ENCODE measurements around the gene GSTM1.

DNA sequence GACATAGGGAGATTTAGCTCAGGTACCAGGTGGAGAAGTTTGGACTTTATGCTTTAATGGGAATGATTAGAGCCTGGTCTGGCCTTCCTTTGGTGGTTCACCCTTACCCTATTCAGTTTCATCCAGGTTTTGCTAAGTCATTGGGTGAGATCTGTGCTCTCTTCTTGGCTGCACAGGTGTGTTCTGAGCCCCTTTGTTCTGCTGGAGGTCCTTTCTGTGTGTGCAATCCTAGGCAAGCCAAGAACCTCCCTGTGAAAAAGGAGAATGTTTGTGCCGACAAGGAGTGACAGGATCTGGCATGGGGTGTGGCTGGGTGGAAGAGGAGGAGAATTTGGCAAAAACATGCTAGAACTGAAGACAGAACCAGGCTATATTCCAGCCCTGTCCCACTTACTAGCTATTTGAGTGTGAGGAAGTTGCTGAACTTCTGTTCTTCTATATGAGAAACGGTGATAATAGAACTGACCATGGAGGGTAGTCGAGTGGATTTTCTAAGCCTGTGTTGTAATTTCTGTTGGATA is 29.0 kb downstream of the GSTM1 start:
- TF ChIP-seq, protein P1, sequence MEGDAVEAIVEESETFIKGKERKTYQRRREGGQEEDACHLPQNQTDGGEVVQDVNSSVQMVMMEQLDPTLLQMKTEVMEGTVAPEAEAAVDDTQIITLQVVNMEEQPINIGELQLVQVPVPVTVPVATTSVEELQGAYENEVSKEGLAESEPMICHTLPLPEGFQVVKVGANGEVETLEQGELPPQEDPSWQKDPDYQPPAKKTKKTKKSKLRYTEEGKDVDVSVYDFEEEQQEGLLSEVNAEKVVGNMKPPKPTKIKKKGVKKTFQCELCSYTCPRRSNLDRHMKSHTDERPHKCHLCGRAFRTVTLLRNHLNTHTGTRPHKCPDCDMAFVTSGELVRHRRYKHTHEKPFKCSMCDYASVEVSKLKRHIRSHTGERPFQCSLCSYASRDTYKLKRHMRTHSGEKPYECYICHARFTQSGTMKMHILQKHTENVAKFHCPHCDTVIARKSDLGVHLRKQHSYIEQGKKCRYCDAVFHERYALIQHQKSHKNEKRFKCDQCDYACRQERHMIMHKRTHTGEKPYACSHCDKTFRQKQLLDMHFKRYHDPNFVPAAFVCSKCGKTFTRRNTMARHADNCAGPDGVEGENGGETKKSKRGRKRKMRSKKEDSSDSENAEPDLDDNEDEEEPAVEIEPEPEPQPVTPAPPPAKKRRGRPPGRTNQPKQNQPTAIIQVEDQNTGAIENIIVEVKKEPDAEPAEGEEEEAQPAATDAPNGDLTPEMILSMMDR (IDR thresholded peaks at IDR 0.05): no peak
- TF ChIP-seq POLR2A (IDR thresholded peaks at IDR 0.05): no peak

Measured in body of pancreas (tissue), 4 donors.